Measurements from ENCODE around the gene RALA.

RALA gene

DNA sequence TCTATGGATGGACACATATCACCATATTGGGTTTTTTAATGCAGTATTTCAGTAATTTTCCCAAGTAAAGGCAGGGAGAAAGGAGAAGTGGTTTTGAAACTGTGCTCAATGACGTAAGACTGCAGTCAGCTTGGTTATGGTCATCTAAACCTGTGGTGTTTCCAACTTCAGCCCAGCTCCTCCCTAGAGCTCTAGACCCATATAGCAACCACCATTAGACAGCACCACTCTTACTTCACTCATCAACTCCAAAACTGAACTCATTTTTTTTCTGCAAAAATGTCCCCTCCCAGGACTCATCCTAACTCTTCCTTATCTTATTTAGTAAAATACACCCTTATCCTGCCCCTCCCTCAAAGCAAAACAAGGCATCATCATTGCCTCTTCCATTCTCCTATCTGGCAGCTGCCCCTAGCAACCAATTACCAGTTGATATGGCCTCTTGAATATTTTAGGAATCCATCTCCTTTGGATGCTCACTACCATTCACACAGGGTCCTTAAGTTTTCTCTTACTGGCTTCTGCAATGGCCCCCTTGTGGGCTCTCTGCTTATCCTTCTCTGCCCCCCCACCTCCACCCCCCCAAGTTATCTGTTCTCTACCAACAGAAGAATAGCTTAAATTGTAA lies 1.5 kb upstream of the RALA start:
- Mint-ChIP-seq H3K4me3 (peak overlapping the region; percentile 91 to 95 (median 93)), H3K36me3 (ENCODE audit: low read depth) (no peaks in the 10 kb centered on the region), H3K9me3 (no peaks in the 10 kb centered on the region), H3K27ac (peak overlapping the region; percentile 96 to 99 (median 99)), H3K4me1 (peaks cover 38% of the 10 kb centered on the region), H3K27me3 (ENCODE audit: low read depth) (peaks cover 3% of the 10 kb centered on the region)
- TF ChIP-seq, protein P1, sequence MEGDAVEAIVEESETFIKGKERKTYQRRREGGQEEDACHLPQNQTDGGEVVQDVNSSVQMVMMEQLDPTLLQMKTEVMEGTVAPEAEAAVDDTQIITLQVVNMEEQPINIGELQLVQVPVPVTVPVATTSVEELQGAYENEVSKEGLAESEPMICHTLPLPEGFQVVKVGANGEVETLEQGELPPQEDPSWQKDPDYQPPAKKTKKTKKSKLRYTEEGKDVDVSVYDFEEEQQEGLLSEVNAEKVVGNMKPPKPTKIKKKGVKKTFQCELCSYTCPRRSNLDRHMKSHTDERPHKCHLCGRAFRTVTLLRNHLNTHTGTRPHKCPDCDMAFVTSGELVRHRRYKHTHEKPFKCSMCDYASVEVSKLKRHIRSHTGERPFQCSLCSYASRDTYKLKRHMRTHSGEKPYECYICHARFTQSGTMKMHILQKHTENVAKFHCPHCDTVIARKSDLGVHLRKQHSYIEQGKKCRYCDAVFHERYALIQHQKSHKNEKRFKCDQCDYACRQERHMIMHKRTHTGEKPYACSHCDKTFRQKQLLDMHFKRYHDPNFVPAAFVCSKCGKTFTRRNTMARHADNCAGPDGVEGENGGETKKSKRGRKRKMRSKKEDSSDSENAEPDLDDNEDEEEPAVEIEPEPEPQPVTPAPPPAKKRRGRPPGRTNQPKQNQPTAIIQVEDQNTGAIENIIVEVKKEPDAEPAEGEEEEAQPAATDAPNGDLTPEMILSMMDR (IDR thresholded peaks at IDR 0.05; ENCODE audit: unreplicated experiment in 3 of 3) = no peak

DNA sequence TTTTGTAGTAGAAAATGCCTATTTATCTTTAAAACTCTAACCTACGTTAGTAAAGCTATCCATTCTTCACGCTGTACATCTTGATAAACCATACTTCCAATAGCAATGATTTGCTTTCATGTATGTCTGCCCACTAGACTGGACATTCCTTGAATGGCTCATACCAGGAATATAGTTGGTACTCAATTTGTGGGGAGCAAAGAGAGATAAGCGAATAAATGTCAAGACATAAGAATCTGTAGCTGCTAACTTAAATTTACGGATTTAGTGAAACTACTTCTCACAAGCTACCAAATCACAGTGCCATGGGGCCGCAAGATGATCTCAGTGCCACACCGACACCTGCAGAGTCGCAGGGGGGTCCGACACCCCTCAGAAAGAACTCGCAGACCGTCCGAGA lies 763 bp upstream of the RALA start:
- peak overlapping the region; percentile 91 to 95 (median 93) for H3K4me3 Mint-ChIP-seq
- no peaks in the 10 kb centered on the region for H3K36me3 Mint-ChIP-seq (ENCODE audit: low read depth)
- no peaks in the 10 kb centered on the region for H3K9me3 Mint-ChIP-seq
- TF ChIP-seq, protein P1 (IDR thresholded peaks at IDR 0.05; ENCODE audit: unreplicated experiment in 3 of 3) = no peak
- H3K27ac Mint-ChIP-seq = peak overlapping the region; percentile 96 to 99 (median 99)
- H3K4me1 Mint-ChIP-seq = peaks cover 45% of the 10 kb centered on the region
- H3K27me3 Mint-ChIP-seq (ENCODE audit: low read depth) = peaks cover 3% of the 10 kb centered on the region

- Mint-ChIP-seq H3K9me3 (no peaks in the 10 kb centered on the region), H3K4me1 (peaks cover 52% of the 10 kb centered on the region), H3K27ac (peak overlapping the region; percentile 96 to 99 (median 99)), H3K4me3 (peak overlapping the region; percentile 95 to 98 (median 97)), H3K27me3 (ENCODE audit: low read depth) (peaks cover 3% of the 10 kb centered on the region), H3K36me3 (ENCODE audit: low read depth) (peaks cover 6% of the 10 kb centered on the region)
- TF ChIP-seq, protein P1 (IDR thresholded peaks at IDR 0.05; ENCODE audit: unreplicated experiment in 3 of 3) = no peak
Observed at GRCh38 chr7:39623732-39624441, 515 bp downstream of the RALA start.

DNA sequence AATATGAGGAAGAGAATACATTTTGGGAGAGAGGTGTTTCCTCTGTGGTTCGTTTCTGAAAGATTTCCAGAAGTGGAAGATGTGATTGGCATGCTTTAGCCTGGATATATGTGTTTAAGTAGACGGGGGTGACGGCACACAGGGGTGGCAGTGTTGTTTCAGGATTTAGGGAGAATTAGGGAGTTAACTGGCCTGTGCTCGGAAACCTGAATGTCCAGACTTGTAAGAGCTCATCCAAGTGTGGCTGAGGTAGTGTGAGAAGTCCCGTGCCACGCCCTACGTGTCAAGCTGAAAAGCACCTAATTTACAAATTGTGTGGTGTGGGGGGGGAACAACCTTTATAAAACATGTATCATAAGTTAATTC lies 1.1 kb downstream of the RALA start:
- Mint-ChIP-seq H3K27ac (peak overlapping the region; percentile 81 to 86 (median 85)), H3K36me3 (ENCODE audit: low read depth) (peaks cover 12% of the 10 kb centered on the region), H3K4me1 (peaks cover 52% of the 10 kb centered on the region), H3K27me3 (ENCODE audit: low read depth) (peaks cover 3% of the 10 kb centered on the region), H3K4me3 (peak overlapping the region; percentile 95 to 98 (median 97)), H3K9me3 (no peaks in the 10 kb centered on the region)
- TF ChIP-seq, protein P1 (IDR thresholded peaks at IDR 0.05; ENCODE audit: unreplicated experiment in 3 of 3) = no peak

- Mint-ChIP-seq H3K9me3 (no peaks in the 10 kb centered on the region), H3K27ac (peak overlapping the region; percentile 81 to 86 (median 85)), H3K4me3 (peak overlapping the region; percentile 95 to 98 (median 97)), H3K4me1 (peaks cover 52% of the 10 kb centered on the region), H3K27me3 (ENCODE audit: low read depth) (peaks cover 3% of the 10 kb centered on the region), H3K36me3 (ENCODE audit: low read depth) (peaks cover 15% of the 10 kb centered on the region)
- TF ChIP-seq, protein P1 (IDR thresholded peaks at IDR 0.05; ENCODE audit: unreplicated experiment in 3 of 3) = no peak
Observed at GRCh38 chr7:39624935-39625694, 1.7 kb downstream of the RALA start.

Measured in nephron (organoid).